HG03025 (cell line): ENCODE results near the gene SMARCD3.

Experiments used
- ATAC-seq: cut with Tn5 transposase; IDR thresholded peaks from one replicate; pipeline ENCODE4 v1.9.1; 2021; ENCODE audit warnings: mild to moderate bottlenecking, moderate library complexity; ENCODE audit not compliant: unreplicated experiment, low FRiP score

SMARCD3 gene

DNA sequence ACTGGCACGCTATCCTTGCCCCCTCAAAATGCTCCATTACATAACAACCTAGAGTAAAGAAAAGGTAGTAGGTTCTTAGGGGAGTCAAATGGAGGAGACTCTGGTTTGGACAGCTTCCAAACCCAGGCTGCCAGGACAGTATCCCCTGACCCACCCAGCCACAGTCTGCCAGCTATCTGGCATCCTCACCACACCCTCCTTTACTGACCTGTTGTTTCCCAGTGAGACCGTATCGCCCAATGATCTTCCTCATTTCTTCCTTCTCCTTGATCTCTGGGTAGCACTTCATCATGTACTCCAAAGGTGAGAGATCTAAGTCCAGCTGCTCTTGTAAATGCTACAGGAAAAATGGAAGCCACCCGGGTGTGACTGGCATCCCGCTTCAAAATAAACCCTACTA is 33.1 kb downstream of the SMARCD3 start:
- no peak for ATAC-seq

DNA sequence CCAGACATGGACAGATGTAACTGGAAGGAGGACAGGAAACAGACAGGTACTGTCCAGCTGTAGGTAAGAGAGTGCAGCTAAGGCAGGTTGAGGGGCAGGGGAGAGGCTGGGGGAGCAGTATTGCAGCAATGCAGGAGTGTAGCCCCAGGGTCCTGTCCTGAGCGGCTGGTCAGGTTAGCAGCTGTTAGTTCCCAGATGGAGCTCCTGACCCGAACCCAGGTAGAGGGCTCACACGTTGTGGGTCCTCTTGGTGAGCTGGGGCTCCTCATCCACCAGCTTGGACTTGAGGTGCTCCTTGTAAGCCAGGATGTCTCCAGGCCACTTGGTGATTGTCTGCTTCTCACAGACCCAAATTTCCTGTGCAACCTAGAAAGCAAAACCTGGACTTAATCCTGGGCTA is 34.7 kb downstream of the SMARCD3 start:
- ATAC-seq = no peak

DNA sequence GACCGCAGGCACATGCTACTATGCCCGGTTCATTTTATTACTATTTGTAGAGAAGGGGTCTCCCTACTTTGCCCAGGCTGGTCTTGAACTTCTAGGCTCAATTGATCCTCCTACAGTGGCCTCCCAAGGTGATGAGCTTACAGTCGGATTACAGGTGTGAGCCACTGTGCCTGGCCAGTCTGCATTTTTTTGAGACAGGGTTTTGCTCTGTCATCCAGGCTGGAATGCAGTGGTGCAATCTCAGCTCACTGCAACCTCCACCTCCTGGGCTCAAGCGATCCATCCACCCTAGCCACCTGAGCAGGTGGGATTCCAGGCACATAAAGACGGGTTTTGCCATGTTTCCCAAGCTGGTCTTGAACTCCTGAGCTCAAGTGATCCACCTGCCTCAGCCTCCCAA is 35.9 kb downstream of the SMARCD3 start:
- ATAC-seq = no peak

DNA sequence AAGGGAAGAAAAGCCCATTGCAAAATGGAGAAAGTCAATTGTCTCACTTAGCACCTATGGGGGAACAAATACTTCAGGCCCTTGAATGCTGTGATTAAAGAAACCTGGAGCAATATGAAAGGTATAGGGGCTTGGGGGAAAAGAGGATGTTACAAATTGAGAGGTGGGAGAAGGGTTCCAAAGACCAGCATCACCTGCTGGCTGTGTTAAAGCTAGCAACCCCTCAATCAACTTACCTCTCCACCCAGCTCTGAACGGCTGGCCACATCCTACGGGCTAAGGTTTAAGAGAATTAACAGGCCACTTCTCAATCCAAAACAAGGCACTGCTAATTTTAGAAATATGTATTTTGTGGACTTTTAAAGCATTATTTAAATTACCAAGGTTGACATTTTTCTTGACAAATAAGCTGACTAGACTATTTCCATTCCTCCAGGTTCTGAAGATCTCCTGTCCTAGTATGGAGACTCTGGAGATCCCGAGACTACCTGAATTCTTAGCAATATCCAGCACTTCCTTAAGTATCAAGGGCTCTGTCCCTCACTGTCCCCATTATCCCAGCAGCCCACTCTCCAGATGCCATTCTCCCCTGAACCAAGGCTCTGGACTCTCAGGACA is 37.2 kb downstream of the SMARCD3 start:
- no peak for ATAC-seq

DNA sequence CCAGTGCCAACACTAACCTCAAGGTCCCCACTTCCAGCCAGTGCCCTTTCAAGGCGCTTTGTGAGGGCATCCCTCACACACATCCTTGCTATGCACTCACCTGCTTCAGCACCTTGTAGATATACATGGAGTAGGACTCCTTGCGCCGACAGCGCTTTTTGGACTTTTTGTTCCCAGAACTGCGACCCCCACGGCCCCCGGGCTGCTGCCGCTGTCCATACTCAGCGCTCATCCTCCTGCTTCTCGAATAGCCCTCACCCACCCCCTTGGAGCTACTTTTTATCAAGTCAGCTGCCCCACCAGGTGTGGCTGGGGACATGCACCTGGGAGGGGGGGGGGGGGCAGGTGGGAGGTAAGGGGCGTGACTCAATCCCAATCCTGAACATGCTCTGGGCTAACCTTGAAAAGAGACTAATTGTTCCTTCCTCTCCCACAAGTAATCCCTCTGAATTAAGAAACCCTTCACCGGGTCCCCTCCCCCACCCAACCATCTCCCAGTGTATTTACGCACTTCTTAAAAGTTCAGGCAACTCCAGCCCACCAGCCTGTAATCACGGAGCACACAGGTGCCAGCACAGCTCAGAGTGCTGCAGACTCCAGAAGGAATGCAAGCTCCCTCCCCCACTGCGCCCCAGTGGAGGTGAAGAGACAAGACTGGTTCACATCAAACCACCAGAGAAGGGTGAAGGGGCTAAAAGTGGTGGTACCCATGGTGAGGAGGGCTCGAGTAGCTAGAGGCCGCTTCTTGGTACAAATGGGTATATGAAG is 38.2 kb downstream of the SMARCD3 start, which contains the start of gene H2BK1:
H2BK1 (minus strand) TSS at position 402 of the 768 bp plus-strand sequence; CDS start at position 232, 170 bp downstream.
- no peak for ATAC-seq

DNA sequence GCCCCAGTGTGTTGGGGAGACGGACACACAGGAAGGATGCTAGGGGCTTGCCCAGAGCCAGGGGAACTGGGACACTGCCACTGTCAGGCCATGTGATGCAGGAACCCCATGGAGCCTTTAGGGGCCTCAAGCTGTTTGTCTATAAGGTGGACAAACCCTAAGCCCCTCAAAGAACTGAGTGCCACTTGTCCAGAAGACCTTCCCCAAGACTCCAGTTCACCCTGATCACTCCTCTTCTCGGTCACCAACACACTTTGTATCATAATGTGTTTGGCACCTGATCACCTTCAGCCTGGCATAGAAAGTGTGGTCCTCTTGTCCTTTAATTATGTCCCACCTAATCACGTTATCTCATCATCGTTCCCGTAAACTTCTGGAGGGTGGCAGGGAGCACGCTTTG is 38.9 kb downstream of the SMARCD3 start:
- no peak for ATAC-seq

- ATAC-seq = no peak
Measured at GRCh38 chr7:151208253-151208862, 40.1 kb downstream of the SMARCD3 start.

DNA sequence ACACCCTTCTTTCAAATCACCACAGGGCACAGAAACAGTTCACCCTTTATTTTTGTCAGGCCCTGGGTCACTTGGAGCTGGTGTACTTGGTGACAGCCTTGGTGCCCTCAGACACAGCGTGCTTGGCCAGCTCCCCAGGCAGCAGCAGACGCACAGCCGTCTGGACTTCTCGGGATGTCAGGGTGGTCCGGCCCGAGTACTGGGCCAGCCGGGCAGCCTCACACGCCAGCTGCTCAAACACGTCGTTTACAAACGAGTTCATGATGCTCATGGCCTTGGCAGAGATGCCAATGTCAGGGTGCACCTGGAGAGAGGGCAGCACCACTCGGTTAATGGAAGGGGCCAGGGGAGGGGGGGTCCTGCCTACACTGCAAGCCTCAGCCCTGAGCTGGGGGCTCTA is 40.7 kb downstream of the SMARCD3 start:
- no peak for ATAC-seq

DNA sequence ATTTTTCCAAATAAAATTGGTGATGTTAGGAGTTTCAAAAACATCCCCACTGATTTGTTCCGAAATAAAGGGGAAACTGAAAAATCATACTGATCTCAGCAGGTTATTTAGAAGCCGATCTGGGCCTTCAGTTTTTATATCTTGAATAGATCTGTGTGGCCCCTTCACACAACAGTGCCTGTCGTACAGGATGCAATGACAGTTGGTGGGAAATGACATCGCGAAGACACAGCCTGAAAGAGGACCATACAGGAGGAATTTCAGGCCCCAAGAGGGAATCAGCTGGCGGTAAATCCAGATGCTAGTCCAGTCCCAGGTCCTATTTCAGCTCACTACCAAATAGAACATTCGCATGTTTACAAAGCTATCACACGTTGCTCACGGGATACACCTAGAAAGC is 41.2 kb downstream of the SMARCD3 start:
- ATAC-seq = no peak

DNA sequence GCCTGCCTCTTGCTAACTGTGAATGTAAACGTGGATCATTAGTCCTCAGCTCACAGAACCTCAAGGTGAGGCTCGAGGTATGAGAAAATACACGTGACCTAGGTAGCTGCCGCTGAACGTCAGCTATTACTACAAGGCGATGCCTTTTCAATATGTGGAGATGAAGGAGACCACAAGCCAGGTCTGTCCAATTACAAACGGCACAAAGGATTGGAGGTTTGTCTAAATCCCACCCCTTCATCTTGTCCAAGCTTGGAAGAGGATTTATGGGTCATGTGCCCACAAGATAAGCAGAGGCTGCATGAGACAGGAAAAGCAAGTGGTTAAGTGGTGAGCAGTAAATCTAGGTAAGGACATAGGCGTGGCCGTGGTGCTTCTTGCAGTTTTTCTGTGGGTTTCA is 41.6 kb downstream of the SMARCD3 start:
- ATAC-seq = no peak

DNA sequence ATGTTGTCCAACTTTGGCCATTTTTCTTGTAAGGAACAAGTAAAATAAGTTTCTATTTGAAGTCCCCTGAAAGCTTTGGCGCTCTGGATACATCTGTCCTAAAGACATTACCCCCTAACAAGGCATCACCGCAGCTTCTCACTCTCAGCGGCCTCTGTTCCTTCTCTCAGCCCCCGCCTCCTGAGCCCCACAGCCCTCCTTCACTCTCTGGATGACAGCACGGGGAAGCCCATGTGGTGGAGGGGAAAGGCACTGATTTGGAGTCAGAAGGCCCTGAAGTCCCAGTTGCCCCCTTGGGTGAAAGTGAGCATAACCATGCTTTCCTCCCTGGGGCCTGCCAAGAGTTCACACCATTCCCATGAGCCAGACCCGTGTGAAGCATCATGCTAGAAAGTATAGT is 42.8 kb downstream of the SMARCD3 start:
- no peak for ATAC-seq

DNA sequence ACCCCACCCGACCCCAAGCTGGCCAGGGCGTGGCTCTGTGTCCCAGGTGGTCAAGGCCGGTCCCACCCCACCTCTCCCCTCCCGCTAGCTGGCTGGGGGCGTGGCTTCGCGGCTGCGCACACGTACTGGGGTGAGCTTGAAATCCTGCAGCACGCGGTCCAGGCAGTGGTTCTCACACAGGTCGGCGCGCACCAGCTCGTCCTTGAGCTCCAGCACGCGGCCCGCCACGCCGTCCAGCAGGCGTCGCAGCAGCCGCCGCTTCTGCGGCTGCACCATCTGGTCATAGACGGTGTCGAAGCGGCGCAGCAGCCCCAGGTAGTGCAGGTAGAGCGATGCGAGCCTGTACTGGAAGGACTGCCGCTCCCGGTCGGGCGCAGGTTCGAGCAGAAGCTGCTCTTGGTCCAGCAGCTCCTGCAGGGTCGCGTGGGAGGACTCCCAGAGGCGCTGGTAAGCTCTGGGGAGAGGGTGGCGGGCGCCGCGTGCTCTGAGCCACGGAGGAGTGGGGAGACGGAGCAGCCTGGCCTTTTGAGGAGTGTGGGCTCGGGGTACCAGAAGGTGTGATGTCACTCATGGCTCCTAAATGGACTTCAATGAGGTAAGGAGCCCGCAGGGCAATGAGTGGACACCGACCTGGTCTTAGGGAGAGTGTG is 44.0 kb downstream of the SMARCD3 start:
- ATAC-seq = no peak

DNA sequence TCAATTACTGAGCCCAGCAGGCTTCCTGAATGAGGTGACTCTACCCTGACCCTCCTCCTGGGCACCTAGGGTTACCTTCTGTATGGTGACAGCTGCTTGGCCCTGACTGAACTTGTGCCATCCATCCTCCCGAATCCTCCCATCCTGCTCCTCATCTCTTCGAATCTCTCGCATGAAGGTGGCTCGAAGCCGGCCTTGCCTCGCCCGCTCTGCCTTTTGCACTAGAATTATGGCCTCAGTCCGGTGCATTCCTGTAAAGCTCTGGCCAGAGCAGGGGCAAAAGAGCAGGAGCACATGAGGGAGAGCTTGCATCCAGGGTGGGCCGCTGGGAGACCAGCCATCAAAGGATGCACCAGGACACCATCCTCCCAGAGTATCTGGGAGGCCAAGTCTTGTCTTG is 45.7 kb downstream of the SMARCD3 start:
- no peak for ATAC-seq

DNA sequence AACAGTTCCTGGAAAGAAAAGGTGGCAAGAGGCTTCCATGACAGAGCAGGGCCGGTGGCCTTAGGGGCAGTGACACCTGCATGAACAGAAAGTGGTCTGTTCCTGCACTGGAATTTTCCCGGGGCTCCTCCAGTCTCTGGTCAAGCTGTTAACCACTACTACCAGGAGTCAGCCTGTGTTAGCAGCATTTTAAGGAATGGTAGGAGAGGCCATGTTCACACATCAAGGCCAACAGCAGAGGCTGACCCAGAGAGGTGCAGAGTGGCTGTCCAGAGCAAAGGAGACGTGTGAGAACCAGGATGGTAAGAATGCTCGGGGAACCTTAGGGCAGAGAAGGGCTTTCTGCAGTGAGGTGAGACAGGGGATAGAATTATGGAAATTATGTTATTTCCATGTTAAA is 46.7 kb downstream of the SMARCD3 start:
- no peak for ATAC-seq

- ATAC-seq = no peak
Measured at GRCh38 chr7:151201344-151201743, 47.1 kb downstream of the SMARCD3 start.

GRCh38 chr7:151198945-151199848 is 49.3 kb downstream of the SMARCD3 start:
- ATAC-seq = no peak

- no peak for ATAC-seq
Measured at GRCh38 chr7:151197932-151198331, 50.6 kb downstream of the SMARCD3 start.

DNA sequence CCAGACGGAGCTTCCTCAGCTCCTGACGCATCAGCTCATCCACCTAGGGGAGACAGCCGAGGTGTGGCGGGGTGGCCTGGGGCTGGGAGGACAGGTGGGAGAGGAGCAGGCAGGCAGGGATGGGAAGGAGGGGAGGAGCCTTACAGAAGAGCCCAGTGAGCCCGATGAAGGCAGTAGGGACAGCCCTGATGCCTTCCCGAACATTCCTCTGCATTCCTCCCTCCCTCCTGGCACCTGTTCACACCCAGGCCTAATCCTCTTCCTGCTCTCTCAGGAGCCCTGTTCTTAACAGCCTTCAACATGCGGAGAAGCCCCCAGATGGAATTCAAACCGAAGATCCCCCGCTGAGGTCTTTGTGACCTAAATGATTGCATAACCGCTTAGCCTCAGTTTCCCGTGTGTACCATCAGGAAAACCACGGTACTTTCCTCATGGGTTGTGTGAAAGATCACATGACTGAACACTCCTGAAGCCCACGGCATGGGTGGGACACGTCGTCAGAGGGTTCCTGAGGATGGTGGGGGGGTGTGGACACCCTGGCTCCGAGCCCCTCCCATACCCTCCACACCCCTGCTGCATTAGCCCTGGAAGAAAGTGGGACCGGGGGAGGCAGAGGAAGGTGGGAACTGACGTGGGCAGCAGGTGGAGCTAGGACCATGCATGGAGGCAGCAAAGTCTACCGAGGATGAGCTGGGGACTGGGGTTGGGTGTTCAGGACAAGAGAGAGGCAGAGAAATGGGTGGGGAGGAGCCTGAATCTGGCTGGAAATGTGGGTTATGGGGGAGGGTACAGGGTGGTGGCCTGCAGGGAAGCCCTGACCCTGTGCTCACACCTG is 52.7 kb downstream of the SMARCD3 start:
- no peak for ATAC-seq

- ATAC-seq = no peak
Measured at GRCh38 chr7:151194188-151194587, 54.3 kb downstream of the SMARCD3 start.
